HG02840 (cell line): Measurements from ENCODE around the gene ASAH2.
"Not testable (repeated sequence)": the region's sequence is repeated elsewhere in the genome, so short reads cannot be mapped to it uniquely, and the experiment has no call there.

Experiments used
- ATAC-seq: cut with Tn5 transposase; IDR thresholded peaks from one replicate; pipeline ENCODE4 v1.9.1; 2021; ENCODE audit warnings: mild to moderate bottlenecking, moderate library complexity, moderate number of reproducible peaks; ENCODE audit not compliant: unreplicated experiment, low FRiP score

ASAH2 gene

GRCh38 chr10:50260791-50261281 is 9.5 kb upstream of the ASAH2 start:
- ATAC-seq, result peak; percentile 98

DNA sequence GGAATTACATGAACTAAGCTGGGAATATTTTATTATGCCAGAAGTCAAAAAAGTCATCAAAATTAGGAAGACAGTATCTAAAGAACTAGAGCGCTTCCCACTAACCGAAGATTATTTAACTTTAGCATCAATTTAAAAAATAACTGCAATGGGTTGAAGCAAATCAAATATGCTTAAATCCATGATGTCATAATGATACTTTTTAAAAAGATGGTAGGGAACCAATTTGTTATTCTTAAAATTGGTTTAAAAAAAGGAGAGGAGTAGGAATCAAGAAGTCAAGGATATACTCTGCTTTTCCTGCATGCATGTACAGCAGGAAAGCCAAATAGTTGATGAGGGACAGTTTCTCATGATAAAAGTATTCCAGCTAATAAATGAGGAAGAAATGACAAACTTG is 3.2 kb upstream of the ASAH2 start:
- no peak for ATAC-seq

- ATAC-seq, result no peak
Observed at GRCh38 chr10:50250096-50250854, 1.0 kb downstream of the ASAH2 start.

- ATAC-seq, result no peak
Observed at GRCh38 chr10:50248598-50248997, 2.7 kb downstream of the ASAH2 start.

DNA sequence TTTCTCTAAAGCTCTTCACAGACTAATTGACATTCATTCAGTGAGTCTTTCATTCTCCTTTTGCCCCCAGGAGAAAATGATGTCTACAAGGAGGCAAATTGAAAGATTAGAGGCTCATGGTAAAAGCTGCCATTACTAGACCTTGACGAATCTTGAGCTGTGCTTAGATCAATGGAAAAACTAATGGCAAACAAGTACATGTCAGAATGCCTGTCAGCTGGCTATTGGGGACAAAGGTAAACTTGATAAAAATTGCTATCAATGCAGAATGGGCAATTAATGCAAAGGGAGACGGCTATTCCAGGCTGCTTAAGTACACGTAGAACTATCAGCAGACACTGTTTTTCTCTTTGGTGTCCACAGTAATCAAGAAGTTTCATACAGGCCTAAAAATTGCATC is 3.3 kb downstream of the ASAH2 start:
- no peak for ATAC-seq

DNA sequence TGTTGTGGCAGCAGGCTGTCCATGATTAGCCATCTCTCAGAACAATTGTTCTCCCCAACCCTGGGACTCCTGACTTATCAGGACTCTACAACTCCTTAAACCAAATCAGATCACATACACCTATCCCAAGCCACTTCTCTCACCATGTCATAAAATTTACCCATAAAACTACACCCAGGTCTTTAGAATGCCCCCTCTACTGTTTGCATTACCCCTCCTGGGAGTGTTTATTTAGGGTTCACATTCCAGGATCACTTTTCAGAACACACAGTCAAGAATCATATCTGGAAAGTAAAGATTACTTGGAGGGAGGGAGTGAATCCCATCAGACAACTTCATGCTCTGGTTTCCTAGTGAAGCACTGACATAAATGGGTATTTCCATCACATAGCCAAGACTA is 7.1 kb downstream of the ASAH2 start:
- no peak for ATAC-seq

GRCh38 chr10:50242777-50243176 is 8.5 kb downstream of the ASAH2 start:
- no peak for ATAC-seq

DNA sequence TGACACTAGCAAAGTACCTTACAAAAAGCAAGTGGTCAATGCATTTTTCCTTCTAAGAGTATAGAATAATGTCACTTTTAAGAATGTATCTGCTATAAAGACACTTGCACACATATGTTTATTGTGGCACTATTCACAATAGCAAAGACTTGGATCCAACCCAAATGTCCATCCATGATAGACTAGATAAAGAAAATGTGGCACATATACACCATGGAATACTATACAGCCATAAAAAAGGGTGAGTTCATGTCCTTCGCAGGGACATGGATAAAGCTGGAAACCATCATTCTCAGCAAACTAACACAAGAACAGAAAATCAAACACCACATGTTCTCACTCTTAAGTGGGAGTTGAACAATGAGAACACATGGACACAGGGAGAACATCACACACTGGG is 9.8 kb downstream of the ASAH2 start:
- not testable (repeated sequence) for ATAC-seq

DNA sequence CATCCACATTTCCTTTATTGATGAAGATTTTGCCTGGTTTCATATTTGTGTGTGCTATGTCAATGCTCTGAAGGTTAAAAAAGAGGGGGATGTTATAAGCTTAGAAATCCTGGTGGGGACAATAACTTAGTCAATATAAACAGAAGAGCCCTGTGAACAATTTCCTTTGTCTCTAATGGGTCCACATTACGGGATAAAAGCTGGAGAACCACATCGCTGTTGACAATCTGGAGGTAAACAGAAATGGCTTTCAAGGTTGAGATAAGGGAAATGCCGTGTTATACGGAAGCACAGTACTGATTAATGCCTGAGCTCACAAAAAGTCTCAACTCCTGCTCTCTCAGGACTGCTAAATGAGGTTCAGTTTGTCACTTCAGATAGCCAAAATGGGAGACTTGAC is 16.8 kb downstream of the ASAH2 start:
- no peak for ATAC-seq

DNA sequence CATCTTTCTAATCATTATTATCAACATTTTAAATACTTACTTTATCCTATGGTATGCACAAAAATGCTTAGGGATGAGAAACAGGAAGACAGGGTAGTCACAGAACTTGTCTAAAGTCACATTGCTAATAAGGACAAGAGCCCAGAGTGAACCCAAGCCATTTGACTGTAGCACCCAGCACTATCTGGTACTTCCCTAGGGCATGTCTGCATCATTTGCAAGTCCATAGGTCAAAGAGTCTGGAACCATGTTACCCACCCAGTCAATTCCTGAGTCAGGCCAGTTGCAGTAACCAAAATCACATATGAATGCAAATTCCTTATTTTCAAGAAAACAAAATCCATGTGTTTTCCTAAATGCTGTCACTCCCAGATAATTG is 19.1 kb downstream of the ASAH2 start:
- ATAC-seq, result no peak

DNA sequence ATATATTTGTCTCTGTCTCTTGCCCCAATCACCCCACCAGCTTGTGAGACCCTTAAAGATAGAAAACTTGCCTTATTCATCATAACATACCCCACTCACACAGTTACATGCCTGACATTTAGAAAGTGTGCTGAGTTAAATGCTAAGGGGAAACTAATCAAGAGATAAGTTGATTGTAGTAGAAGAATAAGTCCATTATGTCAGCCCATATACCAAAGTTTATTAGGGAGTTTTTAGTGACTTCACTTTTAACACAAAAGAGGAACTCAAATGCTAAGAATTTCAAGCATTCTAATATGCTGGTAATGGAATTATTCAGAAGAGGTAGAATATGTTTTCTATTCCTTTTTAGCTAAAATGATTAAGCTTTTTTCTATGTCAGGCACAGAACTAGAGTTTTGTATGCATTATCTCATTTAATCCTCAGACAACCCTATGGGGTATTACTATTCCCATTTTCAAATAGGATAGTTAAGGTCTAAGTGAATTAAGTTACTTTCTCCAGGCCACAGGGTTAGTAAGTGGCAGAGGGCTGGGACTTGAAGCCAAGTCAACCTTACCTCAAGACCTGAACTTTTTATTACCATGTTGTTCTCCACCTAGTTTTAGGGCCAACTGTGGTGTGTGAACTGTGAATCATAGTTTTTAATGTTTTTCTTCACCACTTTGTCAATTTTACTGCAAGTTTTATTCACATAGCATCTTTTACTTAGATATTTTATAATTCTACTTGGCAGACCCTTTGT is 19.6 kb downstream of the ASAH2 start:
- ATAC-seq, result no peak

- no peak for ATAC-seq
Observed at GRCh38 chr10:50229460-50229859, 21.9 kb downstream of the ASAH2 start.

DNA sequence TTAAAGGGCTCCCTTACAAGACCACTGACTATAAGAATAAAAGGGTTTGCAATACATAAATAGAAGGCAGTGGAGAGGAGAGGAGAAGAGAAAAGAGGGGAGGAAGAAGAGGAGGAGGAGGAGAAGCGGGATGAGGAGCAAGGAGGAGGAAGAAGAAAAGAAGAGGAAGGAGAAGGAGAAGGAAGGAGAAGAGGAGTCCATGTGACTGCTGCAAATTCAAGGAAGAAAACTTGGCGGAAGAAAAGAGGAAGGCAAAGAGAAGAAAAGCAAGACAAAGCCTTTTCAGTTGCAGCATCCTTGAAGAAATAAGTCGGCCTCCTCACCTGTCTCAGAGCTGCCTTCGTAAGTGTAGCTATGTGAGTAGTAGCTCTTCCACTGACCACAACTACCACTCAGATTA is 22.6 kb downstream of the ASAH2 start:
- ATAC-seq, result no peak

GRCh38 chr10:50226610-50227009 is 24.7 kb downstream of the ASAH2 start:
- no peak for ATAC-seq

GRCh38 chr10:50224330-50224952 is 26.9 kb downstream of the ASAH2 start:
- no peak for ATAC-seq

DNA sequence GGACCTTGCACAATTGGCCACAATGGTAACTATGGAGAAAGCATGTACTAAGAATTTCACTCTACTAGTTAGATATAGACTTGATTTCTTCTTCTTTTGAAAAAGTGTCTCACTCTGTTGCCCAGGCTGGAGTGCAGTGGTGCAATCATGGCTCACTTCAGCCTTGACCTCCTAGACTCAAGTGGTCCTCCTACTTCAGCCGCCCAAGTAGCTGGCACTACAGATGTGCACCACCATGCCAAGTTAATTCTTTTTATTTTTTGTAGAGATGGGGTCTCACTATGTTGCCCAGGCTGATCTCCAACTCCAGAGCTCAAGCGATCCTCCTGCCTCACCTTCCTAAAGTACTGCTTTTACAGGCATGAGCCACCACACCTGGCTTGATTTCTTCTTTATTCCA is 29.1 kb downstream of the ASAH2 start:
- ATAC-seq, result no peak

- ATAC-seq, result no peak
Observed at GRCh38 chr10:50221470-50221869, 29.8 kb downstream of the ASAH2 start.

GRCh38 chr10:50219646-50220045 is 31.7 kb downstream of the ASAH2 start:
- no peak for ATAC-seq

GRCh38 chr10:50219200-50219599 is 32.1 kb downstream of the ASAH2 start:
- no peak for ATAC-seq

DNA sequence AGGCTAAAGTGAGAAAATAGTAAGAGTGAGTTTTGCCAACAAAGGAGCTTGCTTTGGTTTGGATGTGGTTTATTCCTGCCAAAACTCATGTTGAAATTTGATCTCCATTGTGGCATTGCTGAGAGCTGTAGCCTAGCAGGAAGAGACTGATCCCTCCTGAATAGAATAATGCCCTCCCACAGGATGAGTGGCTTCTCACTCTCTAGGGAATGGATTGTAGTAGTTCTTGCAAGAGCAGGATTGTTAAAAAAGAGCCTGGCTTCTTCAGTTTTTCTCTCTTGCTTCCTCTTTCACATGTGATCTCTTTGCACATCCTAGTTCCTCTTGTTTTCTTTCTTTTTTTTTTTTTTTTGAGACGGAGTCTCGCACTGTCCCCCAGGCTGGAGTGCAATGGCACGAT is 34.4 kb downstream of the ASAH2 start:
- no peak for ATAC-seq

GRCh38 chr10:50216418-50216817 is 34.9 kb downstream of the ASAH2 start:
- ATAC-seq, result no peak
